Measurements from ENCODE around the gene AKAP13. TPM values are rescaled to one million over a fixed set of nuclear protein-coding genes. Genes with fewer than 3 reads are reported as not detected.

Gene AKAP13
- total RNA-seq, 1 donor from 2014 or later: 73.8 TPM

- H3K4me1 ChIP-seq: no peaks in the 10 kb centered on the region
- H3K27me3 ChIP-seq: no peaks in the 10 kb centered on the region
- no peaks in the 10 kb centered on the region for H3K9me3 ChIP-seq (ENCODE audit: low read depth)
- H3K9me3 Mint-ChIP-seq: no peaks in the 10 kb centered on the region
- H3K4me3 Mint-ChIP-seq: no peak overlapping the region
- no peaks in the 10 kb centered on the region for H3K36me3 Mint-ChIP-seq
- H3K4me2 ChIP-seq: no peak overlapping the region
- H3K4me3 ChIP-seq: no peak overlapping the region
- H2AFZ ChIP-seq (replicated peaks): no peak overlapping the region
- H4K20me1 ChIP-seq (ENCODE audit: low read depth): no peaks in the 10 kb centered on the region
- no peaks in the 10 kb centered on the region for H3K79me2 ChIP-seq (ENCODE audit: low read depth)
- no peak overlapping the region for H3K9ac ChIP-seq
- no peak overlapping the region for H3K27ac ChIP-seq
- no peaks in the 10 kb centered on the region for H3F3A ChIP-seq (ENCODE audit: low read depth)
- no peak overlapping the region for H3K27ac Mint-ChIP-seq
- DNase-seq (ENCODE audit: low spot score): no peak
- H3K4me1 Mint-ChIP-seq: peaks cover 6% of the 10 kb centered on the region
- no peaks in the 10 kb centered on the region for H3K36me3 ChIP-seq
- peaks cover 2% of the 10 kb centered on the region for H3K27me3 Mint-ChIP-seq (ENCODE audit: insufficient read depth, low read depth)
- TF ChIP-seq EZH2 (IDR thresholded peaks at IDR 0.05) (no peak), EZH2phosphoT487 (IDR thresholded peaks at IDR 0.05) (no peak), CTCF (IDR thresholded peaks at IDR 0.05) (no peak)
Measured at GRCh38 chr15:85374831-85375230, 5.6 kb upstream of the AKAP13 start.

- no peak overlapping the region for H3K27ac ChIP-seq
- H4K20me1 ChIP-seq (ENCODE audit: low read depth): peaks cover 12% of the 10 kb centered on the region
- H3K4me2 ChIP-seq: no peak overlapping the region
- TF ChIP-seq CTCF (IDR thresholded peaks at IDR 0.05): no peak
- no peak for TF ChIP-seq EZH2 (IDR thresholded peaks at IDR 0.05)
- TF ChIP-seq EZH2phosphoT487 (IDR thresholded peaks at IDR 0.05): no peak
- no peak overlapping the region for H3K27ac Mint-ChIP-seq
- H3K27me3 ChIP-seq: no peaks in the 10 kb centered on the region
- H3K9ac ChIP-seq: no peak overlapping the region
- DNase-seq (ENCODE audit: low spot score): no peak
- H2AFZ ChIP-seq (replicated peaks): no peak overlapping the region
- no peaks in the 10 kb centered on the region for H3K9me3 Mint-ChIP-seq
- H3K27me3 Mint-ChIP-seq (ENCODE audit: insufficient read depth, low read depth): peaks cover 2% of the 10 kb centered on the region
- no peaks in the 10 kb centered on the region for H3K36me3 ChIP-seq
- no peaks in the 10 kb centered on the region for H3K9me3 ChIP-seq (ENCODE audit: low read depth)
- peaks cover 7% of the 10 kb centered on the region for H3K4me1 ChIP-seq
- peaks cover 9% of the 10 kb centered on the region for H3F3A ChIP-seq (ENCODE audit: low read depth)
- peaks cover 13% of the 10 kb centered on the region for H3K79me2 ChIP-seq (ENCODE audit: low read depth)
- H3K4me3 ChIP-seq: no peak overlapping the region
- no peak overlapping the region for H3K4me3 Mint-ChIP-seq
- no peaks in the 10 kb centered on the region for H3K36me3 Mint-ChIP-seq
- H3K4me1 Mint-ChIP-seq: peaks cover 16% of the 10 kb centered on the region
Measured at GRCh38 chr15:85377269-85377668, 3.1 kb upstream of the AKAP13 start.

- TF ChIP-seq CTCF (IDR thresholded peaks at IDR 0.05) (no peak), EZH2 (IDR thresholded peaks at IDR 0.05) (no peak), EZH2phosphoT487 (IDR thresholded peaks at IDR 0.05) (no peak)
Measured at GRCh38 chr15:85377986-85378385, 2.4 kb upstream of the AKAP13 start.

More at GRCh38 chr15:85377986-85378385, 2.4 kb upstream of the AKAP13 start:
- no peak overlapping the region for H3K27ac ChIP-seq
- H3K4me1 Mint-ChIP-seq: peaks cover 22% of the 10 kb centered on the region
- DNase-seq (ENCODE audit: low spot score): no peak
- H3K79me2 ChIP-seq (ENCODE audit: low read depth): peaks cover 20% of the 10 kb centered on the region
- H3K27me3 Mint-ChIP-seq (ENCODE audit: insufficient read depth, low read depth): peaks cover 2% of the 10 kb centered on the region
- H3K36me3 ChIP-seq: no peaks in the 10 kb centered on the region
- no peak overlapping the region for H3K27ac Mint-ChIP-seq
- H3K9ac ChIP-seq: no peak overlapping the region
- no peak overlapping the region for H2AFZ ChIP-seq (replicated peaks)
- no peak overlapping the region for H3K4me2 ChIP-seq
- H3K27me3 ChIP-seq: no peaks in the 10 kb centered on the region
- H3F3A ChIP-seq (ENCODE audit: low read depth): peaks cover 9% of the 10 kb centered on the region
- H3K9me3 Mint-ChIP-seq: no peaks in the 10 kb centered on the region
- H3K4me3 Mint-ChIP-seq: no peak overlapping the region
- H3K9me3 ChIP-seq (ENCODE audit: low read depth): no peaks in the 10 kb centered on the region
- H3K36me3 Mint-ChIP-seq: no peaks in the 10 kb centered on the region
- peaks cover 12% of the 10 kb centered on the region for H3K4me1 ChIP-seq
- H3K4me3 ChIP-seq: no peak overlapping the region
- peaks cover 19% of the 10 kb centered on the region for H4K20me1 ChIP-seq (ENCODE audit: low read depth)

Data from neural progenitor cell (in vitro differentiated cells).